Activated effector memory CD4-positive, alpha-beta T cell treated with anti-CD3 and anti-CD28 coated beads, Interleukin-2, amount 50 U/mL, for 16 hours (primary cell): ENCODE results near the gene RPL18.

ENCODE experiments used
- DNase-seq: peaks from one replicate; pipeline ENCODE4 v3.0.0-alpha.2; 2020

RPL18 gene

DNA sequence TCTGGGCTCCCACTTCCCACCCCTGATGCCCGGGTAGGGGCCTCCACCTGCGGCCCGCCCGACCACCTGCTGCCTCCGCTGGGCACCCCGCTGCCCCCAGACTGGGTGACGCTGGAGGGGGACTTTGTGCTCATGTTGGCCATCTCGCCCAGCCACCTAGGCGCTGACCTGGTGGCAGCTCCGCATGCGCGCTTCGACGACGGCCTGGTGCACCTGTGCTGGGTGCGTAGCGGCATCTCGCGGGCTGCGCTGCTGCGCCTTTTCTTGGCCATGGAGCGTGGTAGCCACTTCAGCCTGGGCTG, 10.3 kb upstream of the RPL18 start:
- DNase-seq, result no peak

DNA sequence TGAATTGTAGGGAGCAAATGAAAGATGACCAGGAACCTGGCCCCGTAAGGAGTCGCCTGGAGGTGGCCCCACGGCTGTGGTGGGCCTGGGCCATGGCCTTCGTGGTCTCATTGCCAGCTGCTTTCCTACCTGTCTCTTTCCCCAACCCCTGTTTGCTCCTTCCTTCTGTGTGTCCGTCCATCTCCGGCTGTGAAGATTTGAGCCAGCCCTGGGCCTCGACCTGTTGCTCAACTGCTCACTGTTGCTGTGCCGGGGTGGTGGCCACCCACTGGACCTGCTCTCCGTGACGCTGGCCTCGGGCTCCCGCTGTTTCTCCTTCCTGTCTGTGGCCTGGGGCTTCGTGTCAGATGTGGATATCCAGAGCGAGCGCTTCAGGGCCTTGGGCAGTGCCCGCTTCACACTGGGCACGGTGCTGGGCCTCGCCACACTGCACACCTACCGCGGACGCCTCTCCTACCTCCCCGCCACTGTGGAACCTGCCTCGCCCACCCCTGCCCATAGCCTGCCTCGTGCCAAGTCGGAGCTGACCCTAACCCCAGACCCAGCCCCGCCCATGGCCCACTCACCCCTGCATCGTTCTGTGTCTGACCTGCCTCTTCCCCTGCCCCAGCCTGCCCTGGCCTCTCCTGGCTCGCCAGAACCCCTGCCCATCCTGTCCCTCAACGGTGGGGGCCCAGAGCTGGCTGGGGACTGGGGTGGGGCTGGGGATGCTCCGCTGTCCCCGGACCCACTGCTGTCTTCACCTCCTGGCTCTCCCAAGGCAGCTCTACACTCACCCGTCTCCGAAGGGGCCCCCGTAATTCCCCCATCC, 9.7 kb upstream of the RPL18 start:
- no peak for DNase-seq

DNA sequence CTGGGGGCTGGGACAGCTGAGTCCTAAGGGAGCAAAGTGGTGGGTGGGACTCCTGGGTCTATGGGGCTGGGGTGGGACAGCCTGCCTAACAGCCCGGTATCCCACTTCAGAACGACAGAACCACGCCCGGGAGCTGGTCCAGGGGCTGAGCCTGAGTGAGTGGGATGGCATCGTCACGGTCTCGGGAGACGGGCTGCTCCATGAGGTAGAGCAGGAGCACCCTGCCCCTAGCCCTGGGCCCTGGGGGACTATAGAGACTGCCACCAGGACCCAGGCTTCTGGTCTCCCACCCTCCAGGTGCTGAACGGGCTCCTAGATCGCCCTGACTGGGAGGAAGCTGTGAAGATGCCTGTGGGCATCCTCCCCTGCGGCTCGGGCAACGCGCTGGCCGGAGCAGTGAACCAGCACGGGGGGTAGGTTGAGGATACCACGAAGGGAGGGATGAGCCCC, 8.9 kb upstream of the RPL18 start:
- DNase-seq, result no peak

DNA sequence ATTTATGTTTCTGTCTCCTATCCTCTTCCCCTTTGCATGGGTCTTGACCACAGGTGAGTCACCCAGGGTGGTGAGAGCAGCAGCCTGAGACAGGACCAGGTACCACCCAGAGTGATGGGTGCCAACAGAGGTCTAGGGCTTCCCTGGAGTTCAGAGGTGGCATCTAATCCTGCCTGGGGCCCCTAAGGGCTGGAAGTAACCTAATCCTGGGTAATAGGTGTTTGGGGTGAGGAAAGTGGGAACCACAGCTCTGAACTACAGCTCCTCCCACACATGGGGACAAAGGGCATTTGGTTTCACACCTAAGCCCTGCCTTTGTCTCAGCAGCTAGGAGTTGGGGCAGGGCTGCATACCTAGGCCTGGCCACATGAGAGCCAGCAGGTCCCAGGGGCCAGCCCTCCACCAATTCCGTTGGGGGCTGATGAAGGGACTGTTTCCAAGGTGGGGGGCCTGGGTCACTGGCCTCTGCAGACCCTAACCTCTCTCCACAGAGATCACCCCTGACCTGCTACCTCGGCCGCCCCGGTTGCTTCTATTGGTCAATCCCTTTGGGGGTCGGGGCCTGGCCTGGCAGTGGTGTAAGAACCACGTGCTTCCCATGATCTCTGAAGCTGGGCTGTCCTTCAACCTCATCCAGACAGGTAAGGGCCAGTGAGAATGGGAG, 8.4 kb upstream of the RPL18 start:
- no peak for DNase-seq

DNA sequence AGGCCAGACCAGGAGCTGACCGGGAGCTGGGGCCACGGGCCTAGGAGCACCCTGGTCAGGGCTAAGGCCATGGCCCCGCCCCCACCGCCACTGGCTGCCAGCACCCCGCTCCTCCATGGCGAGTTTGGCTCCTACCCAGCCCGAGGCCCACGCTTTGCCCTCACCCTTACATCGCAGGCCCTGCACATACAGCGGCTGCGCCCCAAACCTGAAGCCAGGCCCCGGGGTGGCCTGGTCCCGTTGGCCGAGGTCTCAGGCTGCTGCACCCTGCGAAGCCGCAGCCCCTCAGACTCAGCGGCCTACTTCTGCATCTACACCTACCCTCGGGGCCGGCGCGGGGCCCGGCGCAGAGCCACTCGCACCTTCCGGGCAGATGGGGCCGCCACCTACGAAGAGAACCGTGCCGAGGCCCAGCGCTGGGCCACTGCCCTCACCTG, 6.9 kb upstream of the RPL18 start:
- DNase-seq, result no peak

DNA sequence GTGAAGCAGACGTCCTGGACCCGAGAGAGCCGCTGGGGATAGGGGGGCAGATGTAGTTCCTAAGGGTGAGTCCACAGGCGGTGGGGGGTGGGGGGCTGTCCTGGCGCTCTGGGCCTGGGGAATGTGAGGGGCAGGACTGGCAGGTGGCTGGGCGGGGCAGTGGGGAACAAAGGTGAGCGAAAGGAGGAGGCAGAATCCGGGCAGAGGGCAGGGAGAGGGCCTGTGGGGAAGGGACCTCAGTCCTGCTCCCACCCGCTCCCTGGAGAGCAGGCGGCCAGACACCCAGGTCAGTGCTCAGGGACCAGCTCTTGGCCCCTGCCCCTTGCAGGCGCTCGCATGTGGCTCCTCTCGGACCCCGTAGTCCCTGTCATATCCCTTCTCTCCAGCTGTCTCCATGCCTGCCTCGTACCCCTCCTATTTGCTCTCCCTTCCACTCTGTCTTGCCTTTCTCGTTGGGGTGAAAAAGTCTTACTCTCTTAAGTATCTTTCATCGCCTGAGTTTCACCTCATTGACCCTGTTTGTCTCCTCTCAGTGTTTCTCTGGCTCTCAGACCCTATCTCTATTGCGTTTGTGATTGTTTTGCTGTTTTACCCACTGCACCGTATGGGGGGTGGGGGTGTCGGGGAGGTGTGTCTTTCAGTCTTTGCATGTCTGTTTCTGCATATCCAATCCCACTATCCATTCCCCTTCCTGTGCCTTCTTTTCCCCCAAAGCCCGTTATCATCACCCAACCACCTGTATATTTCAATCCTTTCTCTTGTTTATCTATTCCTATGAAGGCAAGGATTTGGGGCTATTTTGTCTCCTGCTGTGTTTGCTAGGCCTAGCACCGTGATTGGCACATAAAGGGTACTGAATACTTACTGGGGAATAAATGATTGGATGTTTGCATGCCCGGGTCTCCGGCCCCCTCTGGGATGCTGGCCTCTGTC, 6.1 kb upstream of the RPL18 start:
- no peak for DNase-seq

DNA sequence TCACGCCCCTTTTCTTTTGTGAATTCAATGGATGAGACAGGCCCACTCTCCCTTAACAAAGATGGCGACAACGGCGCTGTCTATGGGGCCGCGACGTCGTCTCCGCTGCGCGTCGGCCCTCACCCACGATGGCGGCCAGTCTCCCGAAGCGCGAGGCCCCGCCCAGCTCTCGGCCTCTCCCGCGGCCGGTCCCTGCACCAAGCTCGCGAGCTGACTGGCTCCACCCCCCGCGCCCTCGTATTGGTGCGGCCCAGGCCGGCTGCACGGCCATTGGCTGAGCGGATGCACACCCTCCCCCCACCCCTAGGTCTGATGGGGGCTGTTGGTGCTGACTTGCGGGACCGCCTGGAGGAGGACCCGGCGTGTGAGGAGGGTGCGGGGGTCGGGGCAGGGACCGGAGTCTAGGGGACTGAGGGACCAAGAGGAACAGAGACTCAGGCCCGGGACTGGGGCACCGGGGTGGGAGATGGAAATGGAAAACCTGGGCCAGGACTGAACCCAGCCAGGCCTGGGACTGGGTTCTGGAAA, 5.2 kb upstream of the RPL18 start:
- DNase-seq, result peak; percentile 98

DNA sequence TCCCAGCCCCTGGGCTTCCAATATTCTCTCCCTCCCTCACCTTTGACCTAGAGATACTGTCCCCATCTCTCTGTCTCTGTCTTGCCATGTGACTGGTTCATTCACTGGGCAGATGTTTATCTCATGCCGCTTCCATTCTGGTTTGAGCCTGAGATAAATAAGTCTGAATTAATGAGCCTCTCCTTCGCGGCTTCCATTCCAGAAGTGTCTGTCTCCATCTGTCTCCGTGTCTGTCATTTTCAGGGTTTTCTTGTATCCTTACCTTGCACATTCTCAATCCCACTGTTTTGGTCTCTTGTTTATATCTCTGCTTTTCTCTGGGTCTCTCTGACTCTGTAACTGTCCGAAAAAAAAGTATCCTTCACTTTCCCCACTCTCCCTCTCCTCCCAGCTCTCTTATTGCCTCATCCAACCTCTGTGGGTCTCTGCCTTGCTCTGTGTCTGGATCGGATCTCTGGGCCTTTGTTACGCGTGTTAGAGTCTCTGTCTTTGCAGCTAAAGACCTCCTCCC, 4.6 kb upstream of the RPL18 start:
- DNase-seq, result no peak

DNA sequence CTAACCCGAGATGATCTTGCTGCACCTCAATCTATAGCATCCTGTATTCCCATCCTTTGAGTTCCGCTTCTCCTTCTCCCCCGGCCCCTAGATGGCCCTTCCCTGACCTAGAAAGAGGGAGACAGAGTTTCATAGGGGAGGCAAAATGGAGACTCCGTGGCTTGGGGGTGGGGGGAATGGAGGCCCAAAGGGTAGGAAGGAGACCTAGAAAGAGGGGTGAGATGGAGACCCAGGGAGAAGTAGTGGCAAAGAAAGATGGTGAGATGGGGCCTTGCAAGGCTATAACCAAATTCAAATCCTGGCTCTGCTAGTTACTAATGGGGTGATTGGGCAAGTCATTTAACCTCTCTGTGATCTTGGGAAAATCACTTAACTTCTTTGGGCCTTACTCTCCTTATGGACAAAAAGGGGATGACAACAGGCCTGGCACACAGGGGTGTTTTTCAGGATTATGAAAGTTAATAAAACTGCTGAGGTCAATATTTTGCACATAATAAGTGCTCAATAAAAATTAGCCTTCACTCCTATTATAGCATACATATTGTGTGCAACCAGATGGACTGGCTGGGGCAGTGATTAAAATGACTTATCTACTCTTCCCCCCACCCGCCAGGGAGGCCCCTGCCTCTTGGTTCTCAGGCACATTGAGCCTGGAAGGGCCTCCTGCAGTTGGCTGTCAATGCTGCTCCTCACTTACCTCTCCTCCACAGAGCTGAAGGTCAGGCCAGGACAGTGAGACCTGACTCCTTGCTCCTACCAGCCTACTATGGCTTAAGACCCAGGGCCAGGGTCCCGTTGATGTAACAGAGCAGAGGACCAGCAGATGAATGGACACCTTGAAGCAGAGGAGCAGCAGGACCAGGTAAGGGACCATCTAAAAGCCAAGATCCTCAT, 961 bp upstream of the RPL18 start:
- no peak for DNase-seq

DNA sequence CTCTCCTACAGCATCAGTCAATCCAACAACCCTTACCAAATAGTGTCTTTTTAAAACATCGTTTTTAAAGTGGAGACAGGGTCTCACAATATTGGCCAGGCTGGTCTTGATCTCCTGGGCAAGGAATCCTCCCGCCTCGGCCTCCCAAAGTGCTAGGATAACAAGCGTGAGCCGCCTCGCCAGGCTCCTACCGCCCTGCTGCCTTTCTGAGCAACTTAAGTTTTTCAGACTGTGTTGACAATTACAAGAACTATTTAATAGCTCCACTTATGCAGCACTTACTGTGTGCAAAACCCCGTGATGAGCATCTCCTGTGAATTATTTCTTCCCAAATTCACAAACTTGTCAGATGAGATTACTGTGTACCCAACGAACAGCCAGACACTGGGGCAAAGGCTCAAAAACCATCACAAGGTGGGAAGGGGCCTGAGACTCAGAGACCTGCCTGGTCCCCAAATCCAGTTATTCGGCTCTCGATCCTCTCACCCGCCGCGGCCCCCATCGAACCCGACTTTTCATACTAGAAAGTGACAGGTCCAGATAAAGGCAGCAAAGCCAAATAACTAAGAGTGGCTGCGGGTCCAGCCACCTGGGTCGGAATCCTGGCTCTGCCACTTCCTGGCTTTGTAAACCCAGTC, 581 bp downstream of the RPL18 start:
- no peak for DNase-seq

DNA sequence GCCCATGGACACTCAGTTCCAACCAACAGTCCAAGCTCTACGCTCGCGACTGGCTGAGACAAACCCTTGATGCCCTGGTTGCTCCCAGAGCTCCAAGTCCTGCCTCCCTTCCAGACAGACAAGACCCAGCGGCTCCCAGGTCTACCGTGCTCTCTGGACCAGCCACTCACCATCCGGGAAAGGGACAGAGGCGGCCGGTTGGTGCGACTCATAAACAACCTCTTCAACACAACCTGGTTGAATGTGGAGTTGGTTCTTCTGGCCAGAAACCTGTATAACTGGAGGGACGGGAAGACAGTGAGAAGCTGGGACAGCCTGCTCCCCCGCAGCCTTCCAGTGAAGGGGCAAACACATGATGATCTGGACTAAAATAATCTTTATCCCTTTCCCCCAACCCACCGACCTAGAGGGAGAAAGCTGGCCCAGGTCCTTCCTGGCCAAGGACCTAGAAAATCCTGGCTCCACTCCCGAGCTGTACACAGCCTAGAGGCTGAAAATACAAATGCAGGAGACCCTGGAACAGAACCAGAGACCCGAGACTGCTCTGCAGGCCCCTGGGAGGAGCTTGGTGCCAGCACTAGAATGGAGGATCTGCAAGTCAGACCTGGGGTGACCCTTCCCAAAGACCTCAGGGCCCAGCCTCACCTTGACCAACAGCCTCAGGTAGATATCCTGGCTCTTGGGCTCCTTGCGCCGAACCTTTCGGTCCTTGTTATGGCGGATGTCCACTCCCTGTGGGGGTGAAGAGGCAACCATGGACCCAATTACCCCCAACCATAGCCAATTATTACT, 1.6 kb downstream of the RPL18 start:
- DNase-seq, result no peak

DNA sequence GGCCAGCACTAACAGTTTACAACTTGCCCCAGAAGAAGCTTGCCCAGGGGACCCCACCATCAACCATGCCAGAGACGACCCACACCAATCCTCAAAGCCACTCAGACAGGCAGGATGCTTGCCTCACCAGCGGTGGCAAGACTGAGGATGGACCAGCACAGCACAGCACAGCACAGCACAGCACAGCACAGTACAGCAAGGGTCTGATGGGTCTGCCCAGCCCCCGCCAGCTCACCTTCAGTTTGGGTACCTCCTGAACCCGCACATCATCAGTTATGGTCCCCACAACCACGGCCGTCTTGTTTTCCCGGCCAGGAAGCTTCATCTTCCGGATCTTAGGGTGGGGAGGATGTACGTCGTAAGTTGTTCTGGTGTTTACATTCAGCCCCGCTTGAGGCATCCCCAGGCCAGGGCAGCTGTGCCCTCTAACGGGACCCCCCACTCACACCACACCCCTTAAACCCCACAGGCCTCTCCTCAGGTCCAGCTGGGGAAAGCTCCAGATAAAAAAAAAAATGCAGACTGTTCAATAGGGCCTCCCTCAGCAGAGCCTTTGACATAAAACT, 2.4 kb downstream of the RPL18 start:
- no peak for DNase-seq

DNA sequence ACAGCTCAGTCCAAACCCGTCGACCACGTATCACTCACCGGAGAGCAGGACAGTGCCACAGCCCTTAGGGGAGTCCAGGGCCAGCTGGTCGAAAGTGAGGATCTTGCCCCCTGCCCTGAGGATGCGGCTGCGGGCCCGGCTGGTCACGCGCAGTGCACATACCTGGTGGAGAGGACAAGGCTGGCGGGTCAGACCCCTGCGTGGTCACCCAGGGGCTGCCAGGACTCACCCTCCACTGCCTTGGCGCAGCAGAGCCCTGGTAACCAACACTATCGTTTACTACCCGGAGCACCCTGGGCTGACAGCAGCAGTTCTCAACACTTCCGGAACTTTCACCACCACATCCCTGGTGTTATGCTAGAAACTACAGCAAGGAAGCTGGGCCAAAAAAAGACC, 2.9 kb downstream of the RPL18 start:
- no peak for DNase-seq

DNA sequence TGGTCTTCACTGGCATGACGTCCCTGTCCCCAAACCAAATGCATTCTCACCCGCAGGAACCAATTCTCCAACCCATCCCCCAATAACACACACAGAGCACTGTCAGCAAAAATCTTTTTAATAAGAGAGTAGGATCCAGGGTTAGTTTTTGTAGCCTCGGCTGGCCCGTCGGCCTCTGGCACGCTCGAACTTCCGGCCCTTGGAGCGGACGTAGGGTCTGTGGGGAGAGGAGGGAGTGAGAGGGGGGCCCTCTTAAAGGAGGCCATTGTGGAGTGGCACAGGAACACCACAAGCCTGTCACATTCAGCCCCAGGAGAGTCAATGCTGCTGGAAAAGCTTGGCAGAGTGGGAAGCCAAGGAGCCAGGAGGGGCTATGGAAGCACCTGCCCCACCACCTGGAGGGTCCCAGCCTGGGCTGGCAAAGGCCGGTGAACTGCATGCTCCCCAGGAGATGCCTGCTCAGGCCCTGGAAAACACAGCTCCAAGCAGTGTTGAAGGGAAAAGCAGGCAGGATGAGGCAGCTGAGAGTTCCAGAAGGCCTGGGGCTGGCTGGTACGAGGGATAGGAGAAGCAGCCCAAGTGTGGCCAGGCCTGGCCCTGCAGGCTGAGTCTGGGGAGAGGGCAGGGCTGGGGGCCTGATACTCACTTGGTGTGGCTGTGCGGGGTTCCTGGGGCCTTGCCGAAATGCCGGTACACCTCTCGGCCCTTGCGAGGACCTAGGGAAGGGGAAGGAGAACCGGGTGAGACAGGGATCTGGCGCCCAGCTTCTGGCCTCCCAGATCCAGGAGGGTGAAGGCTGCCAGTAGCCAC, 3.5 kb downstream of the RPL18 start:
- DNase-seq, result no peak

DNA sequence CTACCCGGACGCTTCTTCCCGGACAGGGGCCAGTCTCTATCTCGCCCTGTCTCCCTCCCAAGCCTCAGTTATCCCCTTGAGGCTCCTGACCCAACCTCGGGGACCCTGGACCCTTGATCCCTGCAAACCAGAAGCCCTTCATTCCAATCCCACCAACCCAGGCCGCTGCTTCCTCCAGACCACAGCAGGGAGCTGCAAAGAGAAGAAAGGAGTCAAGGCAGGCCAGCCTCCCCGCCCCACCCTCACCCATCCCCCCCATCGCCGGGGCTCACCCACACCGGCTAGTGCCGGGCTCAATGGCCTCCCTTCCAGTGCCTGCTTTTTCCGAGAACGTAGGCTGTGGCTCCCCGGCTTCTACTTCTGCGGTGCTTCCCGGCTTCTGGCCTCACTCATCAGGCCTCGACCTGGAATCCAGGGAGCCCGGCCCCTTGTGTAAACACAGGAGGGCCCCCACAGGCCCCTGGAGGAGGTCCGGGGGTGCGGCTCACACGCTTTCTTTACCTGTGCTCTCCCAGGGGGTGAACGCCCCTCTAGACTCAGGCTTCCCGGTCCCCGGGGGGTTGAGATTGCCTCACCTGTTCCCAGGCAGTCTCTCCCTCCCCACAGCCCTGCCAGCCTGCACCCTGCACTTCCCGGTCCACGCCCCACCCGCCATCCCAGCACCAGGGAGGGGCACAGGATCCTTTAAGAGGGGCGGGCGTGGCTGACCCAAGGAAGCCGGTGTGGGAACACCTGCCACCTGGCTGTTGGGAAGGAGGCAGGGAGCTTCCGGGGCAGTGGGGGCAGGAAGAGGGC, 4.3 kb downstream of the RPL18 start, which contains the start of gene FAM83E:
TSS of gene FAM83E (minus strand) at position 641 of the 795 bp plus-strand sequence. CDS start 1,704 bp downstream, outside the sequence.
- no peak for DNase-seq

DNA sequence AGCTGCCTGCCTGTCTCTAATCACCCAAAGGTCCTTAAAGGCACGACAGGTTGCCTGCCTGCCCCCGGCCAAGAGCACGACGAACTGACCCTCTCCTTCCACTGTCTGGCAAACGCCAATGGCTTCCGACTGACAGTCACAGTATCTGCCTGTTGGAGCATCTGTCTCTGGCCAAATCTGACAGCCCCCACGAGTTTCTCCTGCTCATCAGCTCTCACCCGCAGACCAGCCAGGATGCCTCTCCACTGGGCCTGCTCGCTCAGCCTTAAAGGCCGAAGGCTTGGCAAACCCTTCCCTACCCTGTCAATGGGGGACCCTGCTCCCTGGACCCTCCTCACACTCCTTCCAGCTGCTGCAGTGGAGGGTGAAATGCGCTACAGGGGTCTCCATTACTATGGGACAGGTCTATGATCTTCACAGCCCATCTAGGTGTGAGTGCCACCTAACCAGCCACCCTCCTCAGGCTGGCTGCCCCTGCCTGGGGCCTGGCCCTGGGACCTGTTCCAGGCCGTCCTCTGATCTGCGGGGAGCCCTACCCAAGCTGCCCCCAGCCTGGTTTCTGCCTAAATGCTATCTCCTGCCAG, 5.0 kb downstream of the RPL18 start:
- no peak for DNase-seq

DNA sequence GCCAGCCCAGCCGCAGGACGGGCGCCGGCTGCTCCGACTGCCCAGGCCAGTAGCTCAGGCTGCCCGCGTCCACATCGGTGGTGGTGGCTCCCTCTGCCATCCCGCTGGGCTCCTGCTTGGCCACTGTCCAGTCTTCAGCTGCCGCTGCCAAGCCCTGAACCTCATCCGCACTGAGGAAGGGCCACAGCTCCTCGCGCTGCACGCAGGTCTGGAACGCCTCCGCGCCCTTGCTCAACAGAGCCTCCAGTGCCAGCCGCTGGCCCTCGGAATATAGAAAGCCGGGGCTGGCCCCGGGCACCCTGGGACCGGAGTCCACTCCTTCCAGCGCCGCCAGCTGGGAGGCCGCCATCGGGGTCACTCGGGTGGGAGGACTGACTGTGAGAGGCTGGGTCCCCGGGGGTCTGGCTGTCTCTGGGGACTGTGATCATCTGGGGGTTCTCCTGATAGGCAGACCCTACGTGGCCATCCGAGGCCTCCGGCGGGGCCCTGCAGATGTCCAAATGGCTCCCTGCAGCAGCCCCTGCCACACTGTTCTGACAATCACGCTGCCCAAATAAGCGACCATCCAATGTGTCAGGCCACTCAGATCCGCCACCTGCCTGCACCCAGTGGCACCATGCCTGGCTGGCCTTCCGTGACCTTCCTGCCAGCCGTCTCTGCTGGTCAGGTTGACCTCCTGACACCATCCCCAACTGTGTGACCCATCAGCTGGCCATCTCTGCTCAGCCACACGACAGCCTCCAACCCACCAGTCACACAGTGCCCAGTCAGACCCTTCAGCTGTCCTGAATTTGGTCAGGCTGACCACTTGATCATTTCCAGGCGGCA, 5.7 kb downstream of the RPL18 start:
- no peak for DNase-seq
